Glomerular visceral epithelial cell (primary cell): ENCODE results near the gene PACS2.

Source experiments
- DNase-seq: peaks from one replicate; pipeline ENCODE4 v3.0.0-alpha.2; 2016; ENCODE audit errors: extremely low spot score

PACS2 gene

GRCh38 chr14:105408592-105408991 is 94.0 kb downstream of the PACS2 start:
- no peak for DNase-seq

- no peak for DNase-seq
Observed at GRCh38 chr14:105409364-105409763, 94.8 kb downstream of the PACS2 start.

- no peak for DNase-seq
Observed at GRCh38 chr14:105410642-105411016, 96.1 kb downstream of the PACS2 start.

GRCh38 chr14:105411017-105411941 is 96.7 kb downstream of the PACS2 start:
- peak; percentile 55 for DNase-seq

GRCh38 chr14:105411985-105412770 is 97.6 kb downstream of the PACS2 start:
- DNase-seq = no peak

DNA sequence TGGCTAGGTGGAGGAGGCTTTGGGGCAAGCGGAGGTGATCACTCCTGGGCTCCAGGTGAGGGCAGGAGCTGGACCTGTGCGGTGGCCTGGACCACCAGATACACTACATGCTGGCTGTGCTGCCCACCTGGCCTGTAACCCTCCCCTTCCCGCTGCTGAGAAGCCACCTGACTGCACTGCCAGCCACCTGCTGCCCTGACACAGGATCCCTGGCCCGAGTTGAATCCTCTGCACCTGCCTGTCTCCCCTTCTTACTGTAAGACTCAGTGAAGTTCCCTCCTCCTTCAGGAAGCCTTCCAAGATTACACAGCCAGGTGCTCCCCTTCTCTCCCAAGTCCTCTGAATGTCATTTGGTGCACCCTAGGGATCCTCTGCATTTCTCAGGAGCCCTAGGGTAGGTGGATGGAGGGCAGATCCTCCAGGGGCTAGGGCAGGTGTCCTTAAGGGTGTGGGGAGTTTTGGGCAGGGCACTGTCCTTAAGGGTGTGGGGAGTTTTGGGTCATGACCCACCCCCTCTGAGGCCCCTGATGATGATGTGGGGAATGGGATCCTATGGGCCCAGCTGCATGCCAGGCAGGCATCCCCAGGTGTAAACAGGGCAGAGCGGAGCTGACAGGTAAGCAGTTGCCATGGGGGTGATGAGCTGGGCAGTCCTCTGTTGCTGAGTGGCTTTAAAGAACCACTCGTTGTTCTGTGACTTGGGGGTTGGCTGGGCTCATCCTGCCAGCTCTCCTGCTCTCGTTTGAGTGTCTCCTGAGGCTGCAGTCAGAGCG is 98.4 kb downstream of the PACS2 start:
- no peak for DNase-seq

- DNase-seq = no peak
Observed at GRCh38 chr14:105413544-105413886, 99.0 kb downstream of the PACS2 start.

GRCh38 chr14:105414456-105415371 is 100.2 kb downstream of the PACS2 start:
- peak; percentile 51 for DNase-seq

GRCh38 chr14:105415481-105416428 is 101.2 kb downstream of the PACS2 start:
- DNase-seq = no peak

- DNase-seq = no peak
Observed at GRCh38 chr14:105416671-105417070, 102.1 kb downstream of the PACS2 start.

GRCh38 chr14:105417690-105418121 is 103.2 kb downstream of the PACS2 start:
- DNase-seq = no peak

DNA sequence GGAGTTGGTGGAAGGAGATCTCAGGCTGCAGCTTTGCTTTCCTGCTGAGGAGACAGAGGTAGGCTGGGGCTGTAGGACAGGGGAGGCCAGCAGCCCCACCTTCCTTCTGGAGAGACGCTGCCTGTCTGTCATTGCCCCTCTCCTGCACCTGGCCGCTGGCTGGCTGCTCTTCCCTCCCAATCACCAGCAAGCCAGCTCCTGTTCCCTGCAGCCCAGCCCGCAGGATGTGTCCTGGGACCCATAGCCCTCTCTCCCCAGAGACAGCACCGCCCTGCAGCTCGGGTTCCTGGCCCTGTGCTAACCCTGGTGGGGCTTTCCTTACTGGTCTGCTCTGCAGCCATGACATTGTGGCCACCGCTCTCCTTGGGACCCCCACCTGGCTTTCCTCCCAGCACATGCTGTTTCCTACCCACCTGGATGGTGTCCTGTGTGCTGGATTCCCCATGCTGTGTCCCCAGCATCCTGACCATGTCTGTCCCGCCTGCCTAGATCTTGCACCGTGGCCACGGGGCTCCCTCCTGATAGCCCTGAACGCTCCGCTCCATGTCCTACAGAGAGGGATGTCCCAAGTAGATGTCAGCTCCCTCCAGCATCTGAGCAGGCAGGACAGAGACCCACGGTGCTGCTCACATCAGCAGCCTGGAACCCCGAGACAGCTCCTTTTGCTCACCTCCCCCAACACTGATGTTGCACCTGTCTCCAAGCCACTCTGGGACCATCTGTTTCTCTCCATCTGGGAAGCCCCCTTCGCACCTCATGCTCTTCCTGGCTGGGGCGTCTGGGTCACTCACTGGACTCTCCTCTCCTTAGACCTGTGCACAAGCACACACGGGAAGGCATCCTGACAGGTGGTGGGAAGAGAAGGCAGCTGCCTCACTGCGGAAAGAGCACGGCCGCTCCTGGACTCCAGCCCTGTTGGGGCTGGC is 104.0 kb downstream of the PACS2 start:
- no peak for DNase-seq

DNA sequence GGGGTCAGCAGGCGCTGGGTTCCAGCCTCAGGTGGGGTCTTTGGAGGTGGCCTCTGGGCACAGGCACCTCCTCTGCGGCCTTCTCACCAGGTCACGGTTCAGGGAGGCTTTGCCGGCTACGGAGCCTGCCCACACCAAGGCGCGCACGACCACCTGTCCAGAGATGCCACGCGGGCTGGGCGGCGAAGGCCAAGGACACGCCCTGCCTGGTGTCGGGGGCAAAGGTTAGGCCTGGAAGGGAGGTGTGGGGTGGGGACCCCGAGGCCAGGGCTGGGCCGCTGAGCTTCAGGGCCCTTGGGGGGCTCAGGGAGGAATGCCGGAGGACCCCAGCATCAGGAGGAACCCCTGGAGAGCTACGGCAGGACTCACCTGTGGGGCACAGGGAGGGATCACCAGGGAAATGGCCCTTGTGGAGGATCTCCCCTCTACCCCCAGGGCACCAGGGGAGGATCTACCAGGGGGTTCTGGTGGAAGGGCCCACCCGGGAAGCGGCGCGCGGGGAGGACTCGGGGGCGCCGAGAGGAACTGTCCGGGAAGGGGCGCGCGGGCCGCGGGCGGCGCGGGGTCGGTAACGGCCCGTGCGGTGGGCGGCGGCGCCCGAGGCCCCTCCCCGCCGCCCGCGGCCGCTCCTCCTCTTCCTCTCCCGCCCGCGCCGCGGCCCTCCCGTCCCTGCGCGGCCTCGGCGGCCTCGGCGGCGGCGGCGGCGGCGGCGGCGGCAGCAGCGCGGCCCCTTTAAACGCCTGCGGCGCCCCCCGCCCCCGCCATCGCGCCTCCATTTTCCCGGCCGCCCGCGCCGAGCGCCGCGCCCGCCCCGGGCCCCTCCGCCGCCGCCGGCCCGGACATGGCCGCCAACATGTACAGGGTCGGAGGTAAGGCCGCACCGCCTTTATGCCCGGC is 104.9 kb downstream of the PACS2 start, which contains the start of gene MTA1:
Gene MTA1 (plus strand): TSS at position 633 of the 897 bp plus-strand sequence. CDS start 209 bp downstream, at position 842.
- peak; percentile 45 for DNase-seq

DNA sequence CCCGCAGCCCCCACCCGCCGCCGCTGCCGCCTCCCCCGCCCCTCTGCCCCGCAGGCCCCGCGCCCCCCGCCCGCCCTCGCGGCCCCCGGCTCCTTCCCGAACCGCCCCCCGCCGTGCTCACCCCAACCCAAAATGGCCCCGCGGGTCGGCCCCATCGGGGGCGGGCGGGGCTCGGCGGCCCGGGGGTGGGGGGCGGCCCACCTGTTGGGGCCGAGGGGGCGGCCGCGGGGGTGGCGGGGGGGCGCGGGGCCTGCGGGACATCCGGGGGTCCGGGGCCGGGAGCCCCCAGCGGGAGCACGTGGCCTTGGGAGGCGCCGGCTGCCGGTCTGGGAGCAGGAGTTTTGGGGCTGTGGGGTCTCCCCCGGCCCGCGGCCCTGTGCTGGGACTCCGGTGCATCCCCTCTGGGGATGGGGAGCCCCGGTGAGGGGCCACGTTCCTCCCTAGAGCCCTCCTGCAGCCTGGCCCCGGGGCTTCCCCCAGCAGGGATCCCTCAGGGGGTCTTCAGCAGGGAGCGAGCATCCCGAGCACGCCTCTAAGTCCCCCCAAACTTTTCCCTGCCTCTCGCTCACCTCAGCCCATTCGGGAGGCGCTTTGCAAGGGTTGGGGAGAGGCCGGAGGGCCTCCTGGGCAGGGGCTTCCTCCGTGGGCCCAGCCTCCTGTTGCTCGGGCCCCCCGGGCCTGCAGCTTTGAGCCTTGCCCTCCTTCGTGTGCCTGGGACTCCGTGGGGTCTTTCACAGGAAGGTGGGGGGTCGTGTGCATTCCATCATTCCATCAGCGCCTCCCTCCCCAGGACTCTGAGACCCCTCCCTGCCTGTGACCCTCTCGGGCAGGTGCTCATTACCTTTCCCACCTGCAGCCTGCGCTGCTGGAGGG is 105.8 kb downstream of the PACS2 start:
- no peak for DNase-seq

GRCh38 chr14:105420974-105421674 is 106.6 kb downstream of the PACS2 start:
- no peak for DNase-seq
